Activated CD8-positive, alpha-beta memory T cell treated with anti-CD3 and anti-CD28 coated beads for 48 hours (primary cell): ENCODE results near the gene MACC1.
"Not testable (repeated sequence)": the region's sequence is repeated elsewhere in the genome, so short reads cannot be mapped to it uniquely, and the experiment has no call there.

Experiments
- DNase-seq, 3 experiments: peaks; one replicate each; pipeline ENCODE4 v3.0.0-alpha.2; 2020; ENCODE audit warnings: low read depth in 2 of 3, low spot score in 2 of 3

Gene MACC1

GRCh38 chr7:20208651-20209307 is 8.4 kb downstream of the MACC1 start:
- no peak for DNase-seq

DNA sequence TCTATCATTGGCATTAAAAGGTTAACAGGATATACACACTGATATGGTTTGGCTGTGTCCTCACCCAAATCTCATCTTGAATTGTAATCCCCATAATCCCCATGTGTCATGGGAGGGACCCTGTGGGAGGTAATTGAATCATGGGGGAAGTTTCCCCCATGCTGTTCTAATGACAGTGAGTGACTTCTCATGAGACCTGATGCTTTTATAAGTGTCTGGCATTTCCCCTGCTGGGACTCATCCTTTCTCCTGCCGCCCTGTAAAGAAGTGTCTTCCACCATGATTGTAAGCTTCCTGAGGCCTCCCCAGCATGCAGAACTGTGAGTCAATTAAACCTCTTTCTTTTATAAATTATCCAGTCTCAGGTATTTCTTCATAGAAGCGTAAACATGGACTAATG is 9.4 kb downstream of the MACC1 start:
- not testable (repeated sequence) for DNase-seq

DNA sequence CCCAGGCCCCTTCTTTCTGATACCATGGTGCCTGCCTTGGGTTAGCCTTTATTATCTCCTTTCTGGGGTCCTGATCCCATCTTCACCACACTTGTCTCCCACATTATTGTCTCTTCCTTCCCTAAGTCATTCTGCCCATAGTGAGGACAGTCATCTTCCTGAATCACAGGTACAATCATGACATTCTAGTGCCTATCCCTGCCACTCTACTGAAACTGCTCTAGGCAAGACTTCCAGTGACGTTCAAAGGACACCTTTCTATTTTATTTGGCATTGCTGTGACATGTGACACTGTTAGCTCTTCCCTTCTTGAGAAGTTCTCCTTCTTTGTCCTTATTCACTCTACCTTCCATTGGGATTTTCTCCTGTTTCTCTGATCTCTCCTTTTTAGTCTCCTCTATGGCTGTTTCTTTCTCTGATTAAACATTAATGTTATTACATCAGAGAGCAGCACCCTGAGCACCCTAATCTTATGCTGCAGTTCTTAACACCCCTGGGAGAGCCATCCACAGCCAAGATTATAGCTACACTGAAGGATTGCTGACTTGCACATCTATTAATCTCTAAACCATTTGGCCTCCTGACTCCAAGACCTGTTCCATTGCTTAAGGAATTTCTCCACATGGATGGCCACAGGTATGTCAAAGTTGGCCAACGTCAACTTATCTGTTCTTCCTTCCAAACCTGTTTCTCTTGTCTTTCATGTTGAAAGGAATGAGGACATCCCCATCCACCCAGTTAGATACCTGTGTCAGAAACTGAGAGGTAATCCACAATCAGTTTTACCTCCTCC is 10.9 kb downstream of the MACC1 start:
- no peak for DNase-seq

DNA sequence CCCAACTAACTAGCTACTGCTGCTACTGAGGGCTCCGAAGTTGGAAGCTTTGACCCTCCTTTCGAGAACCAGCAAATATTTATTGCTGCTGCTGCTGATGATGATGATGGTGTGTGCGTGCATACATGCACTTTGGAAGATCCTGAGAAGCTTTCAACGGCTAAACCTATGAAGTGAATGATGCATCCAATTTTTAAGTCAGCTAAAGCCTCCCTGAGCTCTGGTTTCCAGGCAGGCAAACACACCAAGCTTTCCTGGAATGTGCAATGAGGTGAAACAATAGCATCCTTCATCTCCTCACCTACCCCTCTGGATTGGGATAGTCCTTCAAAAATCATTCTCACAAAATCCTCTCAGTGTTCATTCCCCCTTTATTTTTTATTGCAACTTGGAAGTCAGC is 13.9 kb downstream of the MACC1 start:
- no peak for DNase-seq

GRCh38 chr7:20201380-20201779 is 15.8 kb downstream of the MACC1 start:
- DNase-seq, result no peak

- DNase-seq, result no peak
These were observed 16.2 kb downstream of the MACC1 start for GRCh38 chr7:20200971-20201370.

- DNase-seq, result no peak
These were observed 16.8 kb downstream of the MACC1 start for GRCh38 chr7:20200361-20200760.

DNA sequence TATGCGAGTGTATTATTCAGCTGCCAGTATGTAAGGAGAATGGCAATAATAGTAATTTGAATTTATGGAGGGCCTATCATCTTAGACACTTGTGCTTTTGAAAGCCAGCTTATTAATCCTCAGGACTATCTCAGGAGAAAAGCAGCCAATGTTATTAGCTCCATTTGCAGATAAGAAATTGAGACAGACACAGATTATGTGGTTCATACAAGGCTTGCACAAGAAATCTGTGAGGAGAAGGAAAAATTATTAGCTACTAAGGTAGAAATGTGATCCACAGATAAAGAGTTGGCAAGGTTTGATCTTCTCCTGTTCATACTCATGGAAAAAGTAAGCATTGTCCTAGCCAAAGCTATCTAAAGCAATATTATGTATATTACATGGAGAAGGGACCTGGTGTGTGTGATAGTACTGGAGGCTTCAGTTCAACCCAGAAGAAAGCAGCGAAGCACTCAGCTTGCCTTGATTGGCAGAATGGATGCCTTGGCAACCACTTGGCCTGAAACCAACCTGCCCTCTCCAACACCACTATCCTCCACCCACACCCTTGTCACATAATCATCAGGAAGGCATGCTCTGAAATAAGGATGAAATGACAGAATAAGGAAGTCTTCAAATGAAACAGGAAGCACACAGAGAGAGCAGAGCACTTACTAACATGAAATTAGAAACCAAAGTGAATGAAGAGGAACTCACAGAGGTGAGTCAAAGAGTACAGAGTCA is 18.0 kb downstream of the MACC1 start:
- DNase-seq, result no peak

- no peak for DNase-seq
These were observed 18.9 kb downstream of the MACC1 start for GRCh38 chr7:20198260-20198659.

- DNase-seq, result no peak
These were observed 19.3 kb downstream of the MACC1 start for GRCh38 chr7:20197837-20198236.

DNA sequence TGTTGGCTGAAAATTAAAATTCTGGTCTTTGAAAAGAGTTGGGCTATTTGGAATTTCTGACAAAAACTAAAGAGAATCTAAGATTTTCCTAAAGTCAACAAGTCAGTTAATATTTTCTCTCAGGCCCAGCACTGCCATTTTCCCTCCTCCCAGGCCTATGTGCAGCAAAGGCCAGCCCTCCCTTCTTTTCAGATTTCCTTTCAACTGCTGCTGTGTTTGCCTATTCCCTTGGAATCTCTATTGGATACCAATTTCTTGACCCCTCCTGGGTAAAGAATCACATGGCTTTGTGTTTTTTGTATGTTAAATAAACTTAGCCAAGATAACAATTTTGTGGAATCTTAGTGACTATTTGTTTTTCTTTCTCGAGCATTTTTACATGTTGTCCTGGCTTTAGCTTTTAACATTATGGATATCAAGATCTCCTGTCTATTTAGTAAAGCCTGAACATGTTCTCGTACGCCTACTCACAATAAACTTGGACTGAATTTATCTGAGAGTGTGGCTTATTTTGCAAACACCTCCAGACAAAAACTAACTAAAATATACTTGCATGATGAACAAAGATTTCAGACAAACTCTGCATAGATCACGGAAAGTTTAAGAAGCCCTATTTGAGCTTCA is 19.9 kb downstream of the MACC1 start:
- no peak for DNase-seq

- no peak for DNase-seq
These were observed 22.7 kb downstream of the MACC1 start for GRCh38 chr7:20194343-20194995.

DNA sequence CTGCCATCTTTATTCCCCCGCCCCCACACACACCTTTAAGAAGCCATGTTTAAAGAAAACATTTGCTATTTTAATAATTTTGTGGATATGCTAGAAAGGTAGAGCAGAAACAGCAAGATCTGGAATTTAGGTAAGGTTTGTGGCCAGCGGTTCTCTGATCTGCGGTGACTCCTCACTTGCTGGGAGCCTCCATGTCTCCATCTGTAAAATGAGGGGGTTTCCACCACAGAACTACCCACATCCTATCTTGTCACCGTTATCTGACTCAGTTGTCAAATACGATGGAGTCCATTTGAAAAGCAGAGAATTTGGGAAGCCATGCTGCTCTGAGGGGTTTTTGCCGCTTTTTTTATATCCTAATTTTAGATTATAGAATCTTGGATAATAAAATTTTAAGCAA is 23.3 kb downstream of the MACC1 start:
- DNase-seq, result no peak

DNA sequence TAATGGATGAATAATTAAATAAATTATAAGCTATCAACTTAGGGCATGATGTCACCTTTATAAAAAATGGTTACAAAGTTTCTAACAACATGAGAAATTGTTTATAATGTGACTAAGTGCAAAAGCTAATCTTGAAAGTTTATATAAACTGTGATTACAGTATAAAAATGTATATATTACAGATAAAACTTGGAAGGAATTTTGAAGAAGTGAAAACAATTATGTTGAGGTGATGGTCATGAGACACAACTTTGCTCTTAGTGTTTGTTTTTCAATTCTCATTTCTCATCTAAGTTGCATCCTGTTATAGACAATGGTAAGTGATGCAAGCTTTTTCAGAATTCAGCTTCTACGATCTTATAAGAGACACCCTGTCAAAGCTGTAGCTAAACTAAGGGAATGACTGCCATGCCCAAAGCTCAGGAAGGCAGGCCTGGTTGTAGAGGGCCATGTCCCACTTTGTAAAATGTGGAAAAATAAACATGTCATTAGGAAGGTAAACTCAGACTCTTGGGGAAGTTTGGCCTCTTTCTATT is 23.9 kb downstream of the MACC1 start:
- no peak for DNase-seq

- DNase-seq, result no peak
These were observed 25.8 kb downstream of the MACC1 start for GRCh38 chr7:20191391-20191869.

- DNase-seq, result no peak
These were observed 26.4 kb downstream of the MACC1 start for GRCh38 chr7:20190560-20191390.

- no peak for DNase-seq
These were observed 27.3 kb downstream of the MACC1 start for GRCh38 chr7:20189852-20190251.

DNA sequence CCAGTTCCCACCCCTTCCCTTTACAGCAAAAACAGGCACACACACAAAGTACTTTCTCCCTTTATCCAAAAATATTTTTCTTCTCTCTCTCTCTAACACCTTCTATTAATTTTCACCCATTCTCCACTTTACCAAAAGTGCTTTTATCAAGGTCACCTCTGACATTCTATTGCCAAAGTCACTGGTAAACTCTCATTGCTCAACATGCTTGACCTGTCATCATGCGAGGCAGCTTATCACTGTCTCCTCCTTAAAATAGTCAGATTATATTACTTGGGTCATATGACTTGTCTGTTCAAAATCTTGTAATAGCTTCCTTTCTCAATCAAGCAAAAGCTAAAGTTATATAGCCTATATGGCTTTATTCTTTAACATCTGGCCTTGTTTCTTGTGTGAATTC is 28.6 kb downstream of the MACC1 start:
- DNase-seq, result no peak

DNA sequence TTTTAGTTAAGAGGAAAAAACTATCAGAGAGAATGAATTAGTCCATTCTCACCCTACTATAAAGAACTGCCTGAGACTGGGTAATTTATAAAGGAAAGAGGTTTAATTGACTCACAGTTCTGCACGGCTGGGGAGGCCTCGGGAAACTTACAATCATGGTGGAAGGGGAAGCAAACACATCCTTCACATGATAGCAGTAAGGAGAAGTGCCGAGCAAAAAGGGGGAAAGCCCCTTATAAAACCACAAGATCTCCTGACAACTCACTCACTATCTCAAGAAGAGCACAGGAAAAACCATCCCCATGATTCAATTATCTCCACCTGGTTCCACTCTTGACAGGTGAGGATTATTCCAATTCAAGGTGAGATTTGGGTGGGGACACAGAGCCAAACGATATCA is 29.3 kb downstream of the MACC1 start:
- not testable (repeated sequence) for DNase-seq

GRCh38 chr7:20185988-20186387 is 31.2 kb downstream of the MACC1 start:
- DNase-seq, result no peak
